Mesothelial cell of epicardium (in vitro differentiated cells): ENCODE results near the gene HLA-B. TPM values are rescaled to one million over a fixed set of nuclear protein-coding genes. Genes with fewer than 3 reads are reported as not detected.

Experiments
- DNase-seq, 2 experiments: peaks; one replicate each; pipeline ENCODE4 v3.0.0; 2021; ENCODE audit warnings: low spot score in 2 of 2; ENCODE audit not compliant: unreplicated experiment in 2 of 2
- H3K27ac Mint-ChIP-seq: 2 replicates; pipeline ENCODE4 v1.8.0; 2021; ENCODE audit warnings: mixed read lengths
- H3K27me3 Mint-ChIP-seq: 2 replicates; pipeline ENCODE4 v1.8.0; 2021; ENCODE audit warnings: low read depth, mixed read lengths
- H3K36me3 Mint-ChIP-seq: 2 replicates; pipeline ENCODE4 v1.8.0; 2021; ENCODE audit warnings: mixed read lengths
- H3K4me1 Mint-ChIP-seq: 2 replicates; pipeline ENCODE4 v1.8.0; 2021; ENCODE audit warnings: mixed read lengths
- H3K4me3 Mint-ChIP-seq: 2 replicates; pipeline ENCODE4 v1.8.0; 2021; ENCODE audit warnings: mild to moderate bottlenecking, moderate library complexity, mixed read lengths
- H3K9me3 Mint-ChIP-seq: 2 replicates; pipeline ENCODE4 v1.8.0; 2021; ENCODE audit warnings: mixed read lengths
- CTCF ChIP-seq: fragments of 200-600 bp; sonication (generic); IDR thresholded peaks from one replicate; pipeline ENCODE4 v1.5.0; 2021; ENCODE audit warnings: antibody characterized with exemption; ENCODE audit not compliant: unreplicated experiment
- microRNA-seq: library from miRNA; unstranded; fragments of <30 nt; microRNA quantifications from one replicate; pipeline ENCODE4 v1.2.0, GENCODE V29; 2021; ENCODE audit warnings: inconsistent platforms, mixed read lengths
- total RNA-seq: library from RNA; stranded (reverse); gene quantifications from 3 replicates; pipeline ENCODE4 v1.2.1, GENCODE V29; 2021

The HLA-B gene
- total RNA-seq, 1 donor from 2014 or later = 47.7 TPM

GRCh38 chr6:31305703-31306219, 51.2 kb downstream of the HLA-B start:
- Mint-ChIP-seq H3K27ac (no peak overlapping the region), H3K9me3 (no peaks in the 10 kb centered on the region), H3K4me3 (no peak overlapping the region), H3K27me3 (peaks cover 47% of the 10 kb centered on the region), H3K36me3 (no peaks in the 10 kb centered on the region), H3K4me1 (no peaks in the 10 kb centered on the region)
- TF ChIP-seq CTCF = no peak
- no peak for DNase-seq

- Mint-ChIP-seq H3K4me3 (no peak overlapping the region), H3K27ac (no peak overlapping the region), H3K4me1 (no peaks in the 10 kb centered on the region), H3K9me3 (no peaks in the 10 kb centered on the region), H3K27me3 (peaks cover 50% of the 10 kb centered on the region), H3K36me3 (no peaks in the 10 kb centered on the region)
- no peak for TF ChIP-seq CTCF
- no peak for DNase-seq
Observed at GRCh38 chr6:31304683-31305082, 52.3 kb downstream of the HLA-B start.

Small RNAs within 50 kb of the gene (microRNA-seq; reads per million reads assigned to microRNA genes)
- not detected for gene MIR6891

Other genes with a start within 250 kb of the HLA-B start
- gene C6orf15, start 244.6 kb downstream of the HLA-B start, total RNA-seq = not detected in 3 replicates
- 0.29 to 1.1 TPM (median 0.72 TPM) in 3 replicates for gene PSORS1C1, start 242.4 kb downstream of the HLA-B start, total RNA-seq
- not detected in 3 replicates for gene CDSN, start 236.7 kb downstream of the HLA-B start, total RNA-seq
- not detected in 3 replicates for gene PSORS1C2, start 218.1 kb downstream of the HLA-B start, total RNA-seq
- 33.9 to 36.6 TPM (median 34.5 TPM) in 3 replicates for gene CCHCR1, start 199.4 kb downstream of the HLA-B start, total RNA-seq
- 7.7 to 8.5 TPM (median 7.8 TPM) in 3 replicates for gene TCF19, start 198.6 kb downstream of the HLA-B start, total RNA-seq
- 0.24 to 0.47 TPM in 2 of 3 replicates, not detected in the other for gene POU5F1, start 186.5 kb downstream of the HLA-B start, total RNA-seq
- 121 to 132 TPM (median 125 TPM) in 3 replicates for gene HLA-C, start 85.1 kb downstream of the HLA-B start, total RNA-seq
- 14.1 to 16.1 TPM (median 15.5 TPM) in 3 replicates for gene MICA, start 46.4 kb upstream of the HLA-B start, total RNA-seq
- 0.31 TPM in 1 of 3 replicates, not detected in the others for gene MICB, start 141.0 kb upstream of the HLA-B start, total RNA-seq
- gene MCCD1, start 171.8 kb upstream of the HLA-B start, total RNA-seq = not detected in 3 replicates
- gene DDX39B, start 184.8 kb upstream of the HLA-B start, total RNA-seq = 635 to 649 TPM (median 647 TPM) in 3 replicates
- 2.2 to 2.7 TPM (median 2.5 TPM) in 3 replicates for gene ATP6V1G2, start 189.4 kb upstream of the HLA-B start, total RNA-seq
- 27.7 to 28.2 TPM (median 28.1 TPM) in 3 replicates for gene NFKBIL1, start 190.4 kb upstream of the HLA-B start, total RNA-seq
- gene LTA, start 215.1 kb upstream of the HLA-B start, total RNA-seq = 0.16 to 0.18 TPM in 2 of 3 replicates, not detected in the other
- 0.52 to 0.60 TPM (median 0.60 TPM) in 3 replicates for gene TNF, start 218.4 kb upstream of the HLA-B start, total RNA-seq
- gene LTB, start 225.2 kb upstream of the HLA-B start, total RNA-seq = 0.32 TPM in 1 of 3 replicates, not detected in the others
- 0.60 to 0.77 TPM in 2 of 3 replicates, not detected in the other for gene LST1, start 229.1 kb upstream of the HLA-B start, total RNA-seq
- not detected in 3 replicates for gene NCR3, start 235.8 kb upstream of the HLA-B start, total RNA-seq